Glomerular visceral epithelial cell (primary cell): ENCODE data around the gene EHF.
"Not testable (repeated sequence)": the region's sequence is repeated elsewhere in the genome, so short reads cannot be mapped to it uniquely, and the experiment has no call there.

Source experiments
- DNase-seq: peaks from one replicate; pipeline ENCODE4 v3.0.0-alpha.2; 2016; ENCODE audit errors: extremely low spot score

Gene EHF

DNA sequence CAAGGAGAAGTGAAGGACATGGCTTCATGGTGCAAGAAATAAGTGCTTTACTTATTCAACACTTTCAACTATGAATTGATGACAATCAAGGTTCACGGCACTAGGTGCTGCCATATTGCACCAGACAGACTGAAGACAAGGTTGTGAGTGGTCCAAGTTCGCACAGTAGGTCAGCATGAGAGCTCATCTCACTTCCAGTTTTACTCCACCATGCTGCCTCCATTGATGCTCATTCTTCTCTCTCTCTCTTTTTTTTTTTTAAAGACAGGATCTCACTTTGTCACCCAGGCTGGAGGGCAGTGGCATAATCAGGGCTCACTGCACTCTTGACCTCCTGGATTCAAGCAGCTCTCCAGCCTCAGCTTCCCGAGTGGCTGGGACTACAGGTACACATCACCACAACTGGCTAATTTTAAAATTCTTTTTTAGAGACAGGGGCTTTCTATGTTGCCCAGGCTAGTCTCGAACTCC, 47.7 kb downstream of the EHF start:
- DNase-seq: no peak

DNA sequence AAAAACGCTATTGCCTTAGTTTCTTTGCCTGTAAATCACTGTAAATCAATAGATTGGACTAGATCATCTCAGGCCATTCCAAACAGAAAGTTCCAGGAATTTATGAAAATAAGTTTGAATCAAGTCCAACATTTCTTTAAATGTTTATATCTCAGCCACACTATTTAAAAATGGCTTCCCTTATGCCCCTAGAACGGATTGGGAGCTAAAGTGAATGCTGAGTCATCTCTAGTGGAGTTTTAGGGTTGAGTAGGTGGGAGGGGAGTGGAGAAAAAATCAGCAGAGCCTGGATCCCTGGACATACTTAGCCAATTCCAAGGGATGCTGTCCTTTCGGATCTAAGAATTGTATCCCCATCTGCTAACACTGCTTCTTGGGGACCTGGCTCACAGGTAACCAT, 48.6 kb downstream of the EHF start:
- no peak for DNase-seq

DNA sequence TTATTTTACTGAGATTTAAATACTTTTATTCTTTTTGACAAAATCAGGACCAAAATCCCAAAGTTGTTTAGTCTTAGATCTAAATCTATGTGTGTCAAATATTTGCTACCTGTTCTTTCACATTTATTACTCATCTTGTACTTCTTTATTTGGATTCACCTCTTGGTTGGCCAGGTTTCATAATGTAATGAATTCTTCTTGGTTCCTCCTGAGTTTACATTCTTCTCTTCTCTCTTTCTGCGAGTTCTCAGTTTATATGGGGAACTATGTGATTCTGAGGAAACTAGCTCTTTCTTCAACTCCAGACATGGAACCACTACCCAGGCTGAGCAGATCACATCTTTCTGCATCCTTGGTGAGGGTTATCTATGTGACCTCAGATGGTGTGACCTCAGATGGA, 50.2 kb downstream of the EHF start:
- no peak for DNase-seq

DNA sequence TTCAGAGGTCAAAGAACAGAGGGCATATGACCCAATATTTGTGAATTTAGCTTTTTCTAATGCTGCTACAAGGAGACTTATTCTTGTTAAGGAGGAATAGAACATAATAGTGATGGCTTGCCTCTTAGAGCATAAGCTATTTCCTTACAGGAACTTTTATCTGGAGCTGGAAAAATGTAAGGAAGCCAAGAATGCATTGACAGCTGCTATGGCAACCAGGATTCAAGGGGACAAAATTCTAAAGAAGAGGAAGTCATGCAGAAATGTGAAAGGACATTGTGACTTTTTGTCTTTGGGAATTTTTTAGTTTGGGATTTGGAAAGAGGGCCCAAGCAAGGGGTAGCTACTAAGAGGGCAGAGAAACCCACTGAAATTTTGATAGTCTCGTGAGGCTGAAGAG, 51.1 kb downstream of the EHF start:
- DNase-seq: no peak

DNA sequence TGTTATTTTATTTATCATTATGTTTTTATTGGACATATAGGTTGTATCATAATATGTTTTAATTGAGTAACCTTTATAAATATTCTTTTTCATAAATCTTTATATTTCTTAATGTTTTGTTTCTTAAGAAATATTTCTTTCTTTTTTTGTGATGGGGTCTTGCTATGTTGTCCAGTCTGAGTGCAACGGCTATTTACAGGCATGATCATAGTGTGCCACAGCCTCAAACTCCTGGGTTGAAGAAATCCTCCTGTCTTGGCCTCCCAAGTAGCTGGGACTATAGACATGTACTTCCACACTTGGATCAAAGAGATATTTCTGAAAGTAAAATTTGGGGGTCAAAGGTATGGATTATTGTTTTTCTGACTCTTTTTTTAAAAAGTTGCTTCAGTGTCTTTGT, 53.1 kb downstream of the EHF start:
- no peak for DNase-seq

DNA sequence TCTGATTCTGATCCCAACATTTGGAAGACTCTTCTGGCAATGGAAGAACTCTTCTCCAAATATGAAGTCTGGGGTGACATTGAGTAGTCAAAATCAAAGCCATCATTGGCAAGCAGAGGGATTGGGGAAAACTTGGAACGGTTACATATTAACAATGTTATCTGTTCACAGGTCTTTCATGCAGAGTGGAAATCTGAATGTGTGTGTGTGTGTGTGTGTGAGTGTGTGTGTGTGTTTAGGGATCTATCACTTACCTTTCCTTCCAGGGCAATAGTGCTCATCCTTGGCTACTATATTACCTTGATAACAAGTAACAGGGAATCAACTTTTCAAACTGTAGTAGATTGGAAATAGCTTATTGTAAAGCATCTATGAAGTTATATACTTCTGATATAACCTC, 55.3 kb downstream of the EHF start:
- DNase-seq: no peak

DNA sequence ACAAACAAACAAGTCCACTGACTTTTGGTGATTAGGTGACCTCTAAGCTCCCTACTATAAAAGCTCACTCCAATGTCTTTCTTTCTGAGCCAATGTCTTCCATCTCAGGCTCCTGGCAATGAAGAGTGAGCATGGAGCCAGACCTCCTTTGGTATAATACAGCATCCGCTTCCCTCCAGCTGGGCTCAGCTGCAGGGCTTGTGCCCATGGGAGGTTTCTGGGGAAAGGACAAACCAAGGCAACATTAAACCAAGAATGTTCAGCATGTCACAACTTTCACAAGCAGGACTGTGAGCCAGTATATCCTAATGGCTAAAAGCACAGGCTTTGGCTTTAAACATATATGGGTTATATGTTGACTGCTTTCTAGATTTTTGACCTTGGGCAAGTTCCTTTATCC, 58.8 kb downstream of the EHF start:
- no peak for DNase-seq

DNA sequence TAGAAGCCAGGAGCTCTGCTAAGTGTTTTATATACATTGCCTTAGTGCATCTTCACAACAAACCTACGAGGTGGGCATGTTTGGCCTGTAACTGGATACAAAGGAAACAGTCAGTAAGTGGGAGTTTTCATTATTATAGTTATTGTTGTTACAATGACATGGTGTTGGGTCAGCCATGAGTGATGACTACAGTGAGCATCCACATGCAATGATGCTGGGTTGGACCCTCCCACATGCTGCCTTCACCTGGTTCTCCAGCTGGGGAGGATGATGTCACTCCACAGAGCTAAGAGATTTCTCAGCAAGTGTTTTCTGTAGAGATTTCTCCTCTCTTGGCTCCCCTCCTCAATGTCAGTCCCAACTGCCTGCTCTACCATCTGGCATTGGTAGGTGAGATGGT, 59.3 kb downstream of the EHF start:
- peak; percentile 50 for DNase-seq

DNA sequence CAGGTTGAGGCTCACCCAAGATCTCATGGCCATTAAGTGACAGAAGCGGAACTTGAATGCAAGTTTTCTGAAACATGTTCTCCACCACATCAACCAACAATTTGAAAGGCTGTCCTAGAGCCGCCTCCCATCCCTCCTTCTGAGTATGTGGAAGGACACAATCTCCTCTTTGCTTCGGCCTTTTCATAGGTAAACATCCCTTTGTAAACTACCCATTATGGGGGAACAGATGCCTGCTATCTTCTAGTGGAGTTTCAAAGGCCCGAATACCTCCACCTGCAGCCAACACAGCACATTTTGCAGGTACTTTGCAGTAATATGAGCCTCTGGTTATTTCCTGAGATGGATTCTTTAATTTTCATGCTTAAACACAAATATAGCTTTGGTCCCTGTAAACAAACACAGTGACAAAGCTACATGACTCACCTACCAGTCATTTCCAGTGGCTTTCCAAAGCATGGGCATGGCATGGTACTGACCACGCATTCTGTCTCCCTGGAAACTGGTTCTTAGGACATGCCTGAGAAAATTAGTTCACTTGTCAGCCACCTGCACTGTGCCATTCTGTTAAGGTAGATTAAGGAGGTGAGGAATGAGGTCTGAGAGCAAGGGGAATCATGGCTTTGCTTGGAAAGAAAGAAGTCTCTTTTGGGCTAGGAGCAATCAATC, 60.2 kb downstream of the EHF start:
- DNase-seq: peak; percentile 74

DNA sequence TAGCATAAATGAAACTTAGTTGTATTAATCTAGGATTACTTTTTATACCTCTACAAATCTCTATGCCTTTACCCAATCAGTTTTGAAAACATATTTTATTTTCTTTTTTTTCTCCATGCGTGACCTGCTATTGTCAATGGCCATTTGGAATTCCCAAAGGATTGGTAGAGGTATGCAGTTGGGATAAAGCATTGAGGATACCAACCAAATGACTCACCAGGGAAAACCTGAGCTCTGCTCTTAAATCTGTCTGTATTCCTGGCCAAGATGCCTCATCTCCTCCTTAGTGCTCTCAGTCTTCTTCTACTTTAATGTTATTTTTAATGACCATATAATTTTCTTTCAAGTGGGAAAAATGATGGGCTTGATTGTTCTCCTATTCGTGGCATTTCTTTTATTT, 61.9 kb downstream of the EHF start:
- peak; percentile 73 for DNase-seq

DNA sequence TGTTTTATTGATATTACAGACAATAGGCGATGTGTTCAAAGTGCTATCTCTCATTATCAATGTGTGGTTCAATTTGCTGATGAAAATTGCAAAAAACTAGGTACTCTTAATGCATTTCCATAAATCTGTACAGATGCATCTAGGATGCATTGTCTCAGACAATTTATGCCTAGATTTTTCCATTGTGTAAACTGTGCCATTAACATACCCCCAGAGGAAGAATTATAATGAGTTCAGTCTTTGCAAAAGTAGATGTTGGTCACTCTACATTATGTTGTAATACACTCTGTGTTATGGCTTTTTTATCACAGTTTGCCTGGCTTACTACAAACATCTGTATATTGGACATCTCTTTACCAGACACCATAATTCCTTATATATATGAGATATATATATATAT, 62.5 kb downstream of the EHF start:
- no peak for DNase-seq

DNA sequence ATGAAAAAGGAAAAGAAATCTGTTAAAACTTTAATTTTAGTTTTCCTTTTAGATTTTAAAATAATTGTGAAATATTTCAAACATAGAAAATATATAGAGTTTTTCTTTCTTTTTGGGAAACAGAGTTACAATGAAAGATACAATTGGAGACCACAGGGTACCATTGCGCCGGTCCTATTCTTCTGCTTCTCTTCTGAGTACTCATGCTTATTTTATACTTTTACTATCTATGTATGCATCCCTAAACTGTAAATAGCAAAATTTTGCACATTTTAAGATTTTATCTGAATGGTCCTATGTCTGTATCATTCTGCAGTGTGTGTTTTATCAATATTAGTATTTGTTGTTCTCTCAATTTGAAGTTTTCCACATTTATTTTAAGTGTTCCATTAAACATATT, 65.0 kb downstream of the EHF start:
- no peak for DNase-seq

DNA sequence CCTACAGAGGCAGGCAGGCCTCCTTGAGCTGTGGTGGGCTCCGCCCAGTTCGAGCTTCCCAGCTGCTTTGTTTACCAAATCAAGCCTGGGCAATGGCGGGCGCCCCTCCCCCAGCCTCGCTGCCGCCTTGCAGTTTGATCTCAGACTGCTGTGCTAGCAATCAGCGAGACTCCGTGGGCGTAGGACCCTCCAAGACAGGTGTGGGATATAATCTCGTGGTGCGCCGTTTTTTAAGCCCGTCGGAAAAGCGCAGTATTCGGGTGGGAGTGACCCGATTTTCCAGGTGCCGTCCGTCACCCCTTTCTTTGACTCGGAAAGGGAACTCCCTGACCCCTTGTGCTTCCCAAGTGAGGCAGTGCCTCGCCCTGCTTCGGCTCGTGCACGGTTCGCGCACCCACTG, 71.4 kb downstream of the EHF start:
- not testable (repeated sequence) for DNase-seq

DNA sequence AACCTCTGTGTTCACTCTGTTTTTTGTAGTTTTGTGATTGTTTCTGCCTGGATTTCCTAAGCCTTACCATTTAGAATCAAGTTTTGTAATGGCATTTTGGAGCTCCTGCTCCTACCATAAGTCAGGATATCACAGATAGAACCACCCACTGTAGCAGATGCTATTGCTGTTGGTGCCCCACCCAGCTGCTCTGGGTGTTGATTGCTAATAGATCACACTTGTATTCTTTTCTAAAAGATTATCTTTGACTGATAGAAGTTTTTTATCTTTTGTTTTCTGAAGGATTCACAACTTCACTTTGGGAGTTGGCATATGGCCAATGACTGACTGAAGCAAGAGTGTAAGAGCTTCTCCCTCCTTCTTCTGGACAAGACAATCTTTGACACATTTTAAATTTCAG, 76.0 kb downstream of the EHF start:
- no peak for DNase-seq

DNA sequence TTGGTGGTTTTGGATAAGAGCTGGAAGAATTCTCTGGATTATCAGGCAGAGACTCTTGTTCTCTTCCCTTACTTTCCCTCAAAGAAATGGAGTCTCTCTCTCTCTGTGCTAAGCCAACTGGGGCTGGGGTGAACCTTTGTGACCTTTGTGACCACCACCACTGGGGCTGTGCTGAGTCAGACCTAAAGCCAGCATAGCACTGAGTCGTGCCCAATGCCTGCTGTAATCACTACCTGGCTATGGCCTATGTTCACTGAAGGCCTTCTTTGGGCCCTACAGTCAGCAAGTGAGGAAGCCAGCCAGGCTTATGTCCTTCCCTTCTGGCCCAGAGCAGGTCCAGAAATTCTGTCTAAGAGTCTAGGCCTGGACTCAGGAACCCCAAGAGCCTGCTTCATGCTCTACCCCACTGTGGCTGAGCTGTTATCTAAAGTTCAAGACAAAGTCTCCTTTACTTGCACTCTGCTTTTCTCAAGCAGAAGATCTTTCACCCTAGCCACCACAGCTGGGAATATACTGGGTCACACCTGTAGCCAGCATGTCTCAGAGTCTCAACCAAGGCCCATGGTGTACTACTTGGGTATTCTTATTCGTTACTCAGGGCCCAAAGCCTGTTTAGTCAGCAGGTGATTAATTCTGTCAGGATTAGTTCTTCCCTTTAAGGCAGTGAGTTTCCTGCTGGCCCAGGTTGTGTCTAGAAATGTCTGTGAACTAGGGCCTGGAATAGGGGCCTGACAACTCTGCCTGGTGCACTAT, 86.0 kb downstream of the EHF start:
- no peak for DNase-seq

DNA sequence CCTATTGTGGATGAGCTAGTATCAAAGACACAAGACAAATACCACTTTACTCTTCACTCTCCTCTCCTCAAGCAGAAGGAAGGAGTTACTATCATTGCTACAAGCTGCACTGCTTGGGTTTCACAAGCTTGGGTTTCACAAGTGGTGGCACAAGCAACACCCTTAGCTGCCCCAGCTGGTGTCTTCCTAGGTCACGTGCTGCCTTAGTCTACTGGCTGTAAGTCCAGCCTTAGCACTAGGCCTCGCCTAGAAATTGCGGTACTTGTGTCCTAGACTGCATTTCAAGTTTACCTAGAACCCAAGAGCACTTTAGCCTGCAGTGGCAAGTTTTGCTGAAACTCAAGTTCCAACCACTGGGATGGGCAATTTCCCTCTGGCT, 86.6 kb downstream of the EHF start:
- no peak for DNase-seq
